ENCODE results near the gene PRCC.

- no peak for TF ChIP-seq NFRKB (IDR thresholded peaks at IDR 0.05)
- no peak for TF ChIP-seq ARNT (IDR thresholded peaks at IDR 0.05)
- no peak for TF ChIP-seq FOXA1 (IDR thresholded peaks at IDR 0.05)
- TF ChIP-seq SP1 (IDR thresholded peaks at IDR 0.05) = no peak
- TF ChIP-seq ELF4 (IDR thresholded peaks at IDR 0.05) = no peak
- no peak for TF ChIP-seq FOXK2 (IDR thresholded peaks at IDR 0.05)
- no peak for TF ChIP-seq ZNF384 (IDR thresholded peaks at IDR 0.05)
- no peak for TF ChIP-seq HDGF (IDR thresholded peaks at IDR 0.05; ENCODE audit: borderline replicate concordance)
- TF ChIP-seq L3MBTL2 (conservative IDR thresholded peaks at IDR 0.05) = no peak
- no peak for TF ChIP-seq SUZ12 (IDR thresholded peaks at IDR 0.05)
- no peak for TF ChIP-seq TARDBP (IDR thresholded peaks at IDR 0.05)
- TF ChIP-seq PKNOX1 (IDR thresholded peaks at IDR 0.05) = no peak
Measured at GRCh38 chr1:156808186-156809030, 41.1 kb downstream of the PRCC start.
